A549 (cell line): ENCODE measurements around the gene HDHD3. TPM values are rescaled to one million over a fixed set of nuclear protein-coding genes. Genes with fewer than 3 reads are reported as not detected.
A peak's percentile ranks its signal among the peaks of the same experiment; 100 is the strongest.

ENCODE experiments used
- ATAC-seq, 2 experiments: fragments of 200-7000 bp in 1 of 2; fragments of >200 bp in 1 of 2; cut with Nextera tagmentation in 1 of 2; cut with Tn5 transposase in 1 of 2; 3 replicates each; pipeline versions ENCODE4 v1.8.0 to v1.9.1; 2018 to 2020; ENCODE audit warnings: mild to moderate bottlenecking in 1 of 2, moderate library complexity in 1 of 2
- CTCF ChIA-PET: fragments of 300-600 bp; sonication (Branson Sonifier 250); formaldehyde crosslinking; extraction: SDS; loops from one replicate; lab custom pipeline; 2021; ENCODE audit warnings: antibody characterized with exemption, inconsistent platforms; lab: Yijun Ruan, JAX
- POLR2A ChIA-PET: fragments of 350-600 bp; formaldehyde crosslinking; extraction: SDS; loops from one replicate; lab custom pipeline; 2021; ENCODE audit warnings: antibody characterized with exemption, inconsistent platforms; lab: Yijun Ruan, JAX
- DNase-seq, 2 experiments: peaks; one replicate each; pipeline versions ENCODE4 v3.0.0 to v3.0.0-alpha.2; 2011 to 2016; ENCODE audit warnings: low read depth in 1 of 2, low spot score in 1 of 2
- FAIRE-seq: peaks from 2 replicates; lab custom pipeline; 2011; peaks lifted over from hg19 to GRCh38; lab: Jason Lieb, UNC
- H3K27ac ChIP-seq, 2 experiments: fragments of >200 bp; sonication (Bioruptor Twin); formaldehyde crosslinking; 3 replicates each; pipeline ENCODE4 v1.5.1; 2016 to 2017
- H3K4me1 ChIP-seq: fragments of >200 bp; sonication (Bioruptor Twin); formaldehyde crosslinking; 3 replicates; pipeline ENCODE4 v1.6.1; 2016
- H3K4me2 ChIP-seq: fragments of >200 bp; sonication (Bioruptor Twin); formaldehyde crosslinking; 3 replicates; pipeline ENCODE4 v1.6.1; 2016
- H3K4me3 ChIP-seq: fragments of >200 bp; sonication (Bioruptor Twin); formaldehyde crosslinking; 3 replicates; pipeline ENCODE4 v1.5.1; 2016
- H3K9me3 ChIP-seq: fragments of >200 bp; sonication (Bioruptor Twin); formaldehyde crosslinking; 3 replicates; pipeline ENCODE4 v1.6.1; 2016
- BHLHE40 ChIP-seq: IDR thresholded peaks from 2 replicates; pipeline ENCODE4 v1.6.1; 2012; ENCODE audit warnings: low read depth, low read length, inconsistent platforms
- CBX8 ChIP-seq: fragments of 200-600 bp; sonication (generic); IDR thresholded peaks from 2 replicates; pipeline ENCODE4 v1.6.1; 2016
- CEBPB ChIP-seq, 2 experiments: fragments of >200 bp in 1 of 2; sonication (Bioruptor Twin) in 1 of 2; formaldehyde crosslinking in 1 of 2; IDR thresholded peaks; 2 replicates each; pipeline ENCODE4 v1.6.1; 2012 to 2016
- CHD2 ChIP-seq: fragments of 150-350 bp; IDR thresholded peaks from 2 replicates; pipeline ENCODE4 v1.6.1; 2014; ENCODE audit warnings: low read length; ENCODE audit not compliant: partially characterized antibody
- CHD4 ChIP-seq: fragments of 200-600 bp; sonication (generic); IDR thresholded peaks from 2 replicates; pipeline ENCODE4 v1.6.1; 2016; ENCODE audit warnings: antibody characterized with exemption, mild to moderate bottlenecking, borderline replicate concordance
- EHF ChIP-seq: fragments of 250-450 bp; sonication (Bioruptor Pico); IDR thresholded peaks from 2 replicates; pipeline ENCODE4 v1.5.0; 2020; ENCODE audit warnings: mild to moderate bottlenecking
- EHMT2 ChIP-seq: fragments of 200-600 bp; sonication (generic); IDR thresholded peaks from 2 replicates; pipeline ENCODE4 v1.6.1; 2016; ENCODE audit warnings: antibody characterized with exemption, low read depth, mild to moderate bottlenecking, moderate library complexity
- ELK1 ChIP-seq: fragments of 150-350 bp; IDR thresholded peaks from 2 replicates; pipeline ENCODE4 v1.6.1; 2014; ENCODE audit warnings: low read depth, mild to moderate bottlenecking, low read length
- EP300 ChIP-seq, 2 experiments: fragments of >200 bp; sonication (Bioruptor Twin); formaldehyde crosslinking; IDR thresholded peaks; 2 replicates in 1 of 2; 3 replicates in 1 of 2; pipeline ENCODE4 v1.6.1; 2016 to 2017
- HEYL ChIP-seq: fragments of 250-450 bp; sonication (Bioruptor Pico); IDR thresholded peaks from 2 replicates; pipeline ENCODE4 v1.8.0; 2021; ENCODE audit warnings: mild to moderate bottlenecking, moderate library complexity
- NFE2L2 ChIP-seq: fragments of 150-350 bp; conservative IDR thresholded peaks from 2 replicates; pipeline ENCODE4 v1.6.1; 2014; ENCODE audit warnings: low read length
- NR3C1 ChIP-seq: fragments of >200 bp; sonication (Bioruptor Twin); formaldehyde crosslinking; IDR thresholded peaks from 3 replicates; pipeline ENCODE4 v1.6.1; 2017
- POLR2AphosphoS2 ChIP-seq: conservative IDR thresholded peaks from 2 replicates; pipeline ENCODE4 v1.6.1; 2012; ENCODE audit warnings: low read length, improper control_type of control experiment, inconsistent platforms
- RAD21 ChIP-seq, 2 experiments: fragments of >200 bp in 1 of 2; sonication (Bioruptor Twin) in 1 of 2; formaldehyde crosslinking in 1 of 2; IDR thresholded peaks in 1 of 2; conservative IDR thresholded peaks in 1 of 2; 2 replicates in 1 of 2; 3 replicates in 1 of 2; pipeline ENCODE4 v1.6.1; 2012 to 2018; ENCODE audit warnings: inconsistent platforms in 1 of 2
- RNF2 ChIP-seq: fragments of 200-600 bp; sonication (generic); IDR thresholded peaks from 2 replicates; pipeline ENCODE4 v1.6.1; 2016; ENCODE audit warnings: low read depth, mild to moderate bottlenecking, antibody characterized with exemption, moderate library complexity, borderline replicate concordance
- TFCP2L1 ChIP-seq: fragments of 250-450 bp; sonication (Bioruptor Pico); IDR thresholded peaks from 2 replicates; pipeline ENCODE4 v1.5.0; 2021; ENCODE audit warnings: mild to moderate bottlenecking
- ZC3H11A ChIP-seq: fragments of 450-650 bp; IDR thresholded peaks from 2 replicates; pipeline ENCODE4 v1.6.1; 2014; ENCODE audit warnings: antibody characterized with exemption, mild to moderate bottlenecking
- ZFP36 ChIP-seq: fragments of 450-650 bp; IDR thresholded peaks from 2 replicates; pipeline ENCODE4 v1.6.1; 2014; ENCODE audit warnings: borderline replicate concordance; ENCODE audit not compliant: partially characterized antibody
- ZNF302 ChIP-seq: fragments of 250-450 bp; sonication (Bioruptor Pico); IDR thresholded peaks from 2 replicates; pipeline ENCODE4 v1.9.0; 2021; ENCODE audit warnings: inconsistent platforms, mild to moderate bottlenecking, moderate library complexity
- WGBS: methylation state at CpG from one replicate; pipeline ENCODE4 v1.1.6; 2017; ENCODE audit errors: missing lambda C conversion rate; 5-methylcytosine and 5-hydroxymethylcytosine counted together
- polyA plus RNA-seq, 4 experiments: library from polyadenylated mRNA; depleted of rRNA in 3 of 4; stranded (reverse); fragments of >200 nt; fragmentation: RNase III in 1 of 4; extraction: RNeasy Plus Mini Kit Qiagen cat#74134 plus additional on column Dnase treatment in 1 of 4; gene quantifications; 2 replicates in 3 of 4; 3 replicates in 1 of 4; pipeline ENCODE4 v1.2.3, GENCODE V29; 2011 to 2017

HDHD3 gene
- polyA plus RNA-seq, 2 of the 4 experiments (the other 2 are of a cell fraction) = 17.5 to 22.6 TPM

GRCh38 chr9:113399646-113400200 is 22.9 kb upstream of the HDHD3 start:
- Histone ChIP-seq H3K4me3 (no peak overlapping the region; the same call in 2 of the 3 replicates), H3K4me1 (peaks cover 10% of the 10 kb centered on the region; the same call in 1 of the 3 replicates), H3K27ac (no peak overlapping the region), H3K4me2 (peak overlapping the region; percentile 83), H3K9me3 (no peaks in the 10 kb centered on the region)
- CTCF ChIA-PET = interaction anchor here (0.7 to 7.3 kb wide), 12 partner anchors 11 to 257 kb away, joined by 3 to 56 read pairs (median 10); partner anchors contain the start of genes C9orf43, CDC26, POLE3 and PRPF4
- FAIRE-seq (no peak), DNase-seq (no peak), ATAC-seq (no peak)
- 92% methylated on average over 3 of the region's 3 CpGs for WGBS
- POLR2A ChIA-PET = interaction anchor here (1.2 to 1.8 kb wide), 2 partner anchors 11 to 125 kb away, joined by 4 to 12 read pairs; partner anchors contain the start of genes C9orf43, CDC26, POLE3 and PRPF4
- no peak for TF ChIP-seq RAD21 (conservative IDR thresholded peaks at IDR 0.05 in 1 of 2, IDR thresholded peaks at IDR 0.05 in 1 of 2)
- no peak for TF ChIP-seq CEBPB (IDR thresholded peaks at IDR 0.05)
- no peak for TF ChIP-seq EHF (CRISPR knock-in tag)
- TF ChIP-seq CBX8 = no peak
- no peak for TF ChIP-seq NFE2L2
- TF ChIP-seq BHLHE40 = no peak
- TF ChIP-seq CHD2 = no peak
- TF ChIP-seq HEYL = no peak
- TF ChIP-seq ELK1 = no peak
- TF ChIP-seq CHD4 = no peak
- TF ChIP-seq NR3C1 = no peak

- H3K4me3 ChIP-seq = no peak overlapping the region
- ChIA-PET POLR2A (no interaction called here), CTCF (interaction anchor here (0.5 to 7.3 kb wide), 6 partner anchors 9 to 938 kb away, joined by 3 to 56 read pairs (median 8); no protein-coding TSS in a partner anchor)
- FAIRE-seq (no peak), ATAC-seq (no peak), DNase-seq (no peak)
- no peaks in the 10 kb centered on the region for H3K9me3 ChIP-seq
- H3K4me1 ChIP-seq = peaks cover 10% of the 10 kb centered on the region; the same call in 1 of the 3 replicates
- 91% methylated on average over 5 of the region's 5 CpGs for WGBS
- H3K27ac ChIP-seq = no peak overlapping the region
- H3K4me2 ChIP-seq = no peak overlapping the region
- TF ChIP-seq EHF (CRISPR knock-in tag) (no peak), RNF2 (no peak), EP300 (IDR thresholded peaks at IDR 0.05) (no peak), NR3C1 (no peak), ZC3H11A (no peak), TFCP2L1 (CRISPR knock-in tag) (no peak), EHMT2 (no peak)
Measured at GRCh38 chr9:113398796-113399195, 22.0 kb upstream of the HDHD3 start.

- Histone ChIP-seq H3K4me1 (peaks cover 10% of the 10 kb centered on the region; the same call in 1 of the 3 replicates), H3K27ac (no peak overlapping the region), H3K4me2 (no peak overlapping the region)
- CTCF ChIA-PET = interaction anchor here (1.3 to 7.3 kb wide), 4 partner anchors 13 to 260 kb away, joined by 6 to 56 read pairs (median 32); partner anchors contain the start of genes CDC26 and PRPF4
- POLR2A ChIA-PET = no interaction called here
- no peak for ATAC-seq
- DNase-seq = no peak
- no peak for TF ChIP-seq TFCP2L1 (CRISPR knock-in tag)
- TF ChIP-seq ZNF302 (CRISPR knock-in tag) = no peak
- TF ChIP-seq POLR2AphosphoS2 = no peak
- no peak for TF ChIP-seq CBX8
- TF ChIP-seq EP300 (IDR thresholded peaks at IDR 0.05) = no peak
- TF ChIP-seq ZFP36 = no peak
- TF ChIP-seq, all 56 proteins: peak for 0
- Histone ChIP-seq H3K4me3 (no peak overlapping the region), H3K9me3 (no peaks in the 10 kb centered on the region)
- WGBS = 66% methylated on average over 3 of the region's 3 CpGs
- FAIRE-seq = no peak
Measured at GRCh38 chr9:113397203-113397631, 20.4 kb upstream of the HDHD3 start.
